SKM-1 treated with dmso at 0.1 percent for 144 hours (cell line): ENCODE results near the gene BABAM2.

Experiments
- DNase-seq: peaks from one replicate; lab custom pipeline; 2025; ENCODE audit not compliant: unreplicated experiment; lab: John Stamatoyannopoulos, UW

BABAM2 gene

DNA sequence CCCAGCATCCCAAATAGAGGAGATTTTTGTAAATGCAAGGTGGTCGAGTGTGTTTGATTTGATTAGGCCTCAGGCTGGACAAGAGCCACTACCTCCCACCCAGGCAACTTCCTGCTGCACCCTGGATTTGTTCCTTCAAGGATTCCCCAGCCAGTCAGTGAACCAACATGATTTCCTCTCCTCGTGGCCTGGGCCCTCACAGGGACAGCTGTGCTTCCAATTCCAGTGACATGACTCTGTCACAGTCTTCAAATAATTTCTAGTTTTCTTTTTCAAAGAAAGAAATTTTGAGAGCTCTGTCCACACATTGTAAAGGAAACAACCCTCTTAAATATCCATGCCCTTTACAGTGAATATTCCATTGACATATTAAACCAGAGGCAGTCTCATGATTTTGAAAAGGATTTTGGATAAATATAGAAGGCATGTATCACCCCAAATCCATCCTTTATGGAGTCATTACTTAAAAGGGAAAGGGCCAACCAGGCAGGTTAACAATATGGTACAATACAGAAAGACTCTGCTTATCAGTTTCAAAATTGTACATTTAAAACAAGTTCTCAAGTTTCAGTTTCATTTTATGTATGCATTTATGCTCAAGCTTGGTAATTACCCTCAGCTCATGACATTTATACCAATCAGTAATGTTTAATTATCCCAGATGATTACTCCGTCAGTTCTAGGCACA is 380.8 kb downstream of the BABAM2 start:
- no peak for DNase-seq

- DNase-seq: no peak
Observed at GRCh38 chr2:28271919-28272250, 381.4 kb downstream of the BABAM2 start.

- no peak for DNase-seq
Observed at GRCh38 chr2:28273751-28274150, 383.2 kb downstream of the BABAM2 start.

DNA sequence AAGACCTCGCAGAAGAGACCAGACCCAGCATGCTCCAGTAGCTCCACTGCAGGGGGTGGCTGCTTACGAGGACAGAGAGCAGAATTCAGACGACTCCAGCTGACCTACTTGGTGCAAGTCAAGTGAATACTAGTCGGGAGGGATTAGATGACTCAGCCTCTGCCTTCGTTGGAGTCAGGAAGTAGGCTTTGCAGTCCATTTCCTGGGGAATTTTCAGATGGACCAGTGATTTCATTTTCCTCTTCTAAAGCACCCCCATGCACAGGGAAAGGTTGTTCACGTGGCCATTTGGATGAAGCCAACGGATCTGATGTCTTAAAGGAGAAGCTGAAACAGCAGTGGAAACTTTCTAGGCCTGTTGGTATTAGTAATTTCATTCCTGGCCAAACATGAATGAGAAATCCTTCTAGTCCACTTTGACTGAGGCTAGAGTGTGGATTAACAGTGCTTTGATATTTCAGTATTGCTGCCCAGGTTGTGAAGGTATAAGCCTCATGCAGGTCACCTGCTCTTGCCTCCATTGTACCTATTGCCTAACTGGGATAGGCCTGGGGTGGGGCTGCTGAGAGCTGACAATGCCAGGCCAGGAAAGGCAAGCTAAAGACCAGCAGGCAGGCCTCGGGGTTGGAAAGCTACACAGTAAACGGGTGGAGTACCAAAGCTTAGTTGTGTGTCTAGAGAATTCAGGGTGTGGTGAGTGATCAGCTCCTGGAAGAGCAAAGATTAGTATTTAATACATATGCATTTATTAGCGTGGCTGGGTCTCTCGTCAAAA is 384.6 kb downstream of the BABAM2 start:
- no peak for DNase-seq

DNA sequence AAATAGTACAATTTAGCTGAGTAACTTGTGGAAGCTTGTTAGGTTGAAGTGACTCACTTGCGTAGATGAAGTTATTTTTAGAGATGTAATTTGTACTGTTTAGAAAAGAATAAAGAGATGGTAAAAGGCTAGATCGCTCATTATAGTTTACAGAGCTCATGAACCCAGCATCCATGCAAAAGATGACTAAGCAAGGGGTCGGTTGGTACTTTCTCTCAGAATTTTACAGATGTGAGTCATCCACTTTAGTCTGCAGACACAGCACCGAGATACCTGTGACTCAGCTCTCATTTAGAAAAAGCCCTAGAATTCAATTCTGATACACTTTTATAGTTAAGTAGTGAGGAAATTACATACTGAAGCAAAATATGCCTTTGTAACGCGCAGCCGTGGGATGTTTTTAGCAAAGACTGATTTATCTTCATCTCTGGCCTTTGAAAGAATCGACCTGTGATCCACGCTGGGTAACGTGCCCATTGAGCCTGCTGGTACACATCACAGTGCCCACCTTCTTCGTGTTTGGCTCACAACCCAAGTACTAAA is 385.6 kb downstream of the BABAM2 start:
- no peak for DNase-seq

GRCh38 chr2:28276807-28277206 is 386.3 kb downstream of the BABAM2 start:
- DNase-seq: no peak

GRCh38 chr2:28277466-28277865 is 386.9 kb downstream of the BABAM2 start:
- no peak for DNase-seq

DNA sequence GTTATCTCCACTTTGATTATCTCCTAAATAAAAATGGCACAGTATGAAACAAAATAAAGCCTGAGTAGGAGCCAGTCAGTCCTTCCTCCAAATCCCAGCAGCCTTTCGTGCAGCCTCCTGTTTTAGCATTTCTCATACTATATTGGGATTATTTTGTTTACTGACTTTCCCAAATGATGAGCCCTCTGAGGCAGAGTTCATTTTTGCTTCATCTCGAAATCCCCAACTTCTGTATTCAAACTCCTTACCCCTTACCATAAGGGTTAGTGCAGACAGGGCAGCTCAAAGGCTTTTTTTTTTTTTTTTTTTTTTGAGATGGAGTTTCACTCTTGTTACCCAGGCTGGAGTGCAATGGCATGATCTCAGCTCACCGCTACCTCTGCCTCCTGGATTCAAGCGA is 388.8 kb downstream of the BABAM2 start:
- DNase-seq: no peak

GRCh38 chr2:28280619-28281018 is 390.1 kb downstream of the BABAM2 start:
- no peak for DNase-seq

DNA sequence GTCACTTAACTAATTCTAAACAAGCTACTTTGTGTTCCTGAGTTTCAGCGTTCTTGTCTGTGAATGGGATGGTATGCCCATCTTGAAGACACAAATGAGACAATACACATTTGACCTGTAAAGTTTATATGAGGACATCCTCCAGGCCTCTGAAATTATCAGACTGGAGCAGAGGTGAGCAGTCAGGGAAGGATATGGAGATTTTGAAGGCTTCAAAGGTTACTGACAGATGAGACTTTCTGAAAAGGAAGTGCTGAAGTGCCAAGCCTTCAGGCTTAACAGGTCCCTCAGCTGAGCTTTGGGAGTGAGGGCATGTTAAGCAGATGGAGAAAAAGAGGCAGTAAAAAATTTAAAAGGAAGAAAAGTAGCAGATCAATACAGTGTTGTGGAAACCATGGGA is 391.2 kb downstream of the BABAM2 start:
- DNase-seq: no peak

DNA sequence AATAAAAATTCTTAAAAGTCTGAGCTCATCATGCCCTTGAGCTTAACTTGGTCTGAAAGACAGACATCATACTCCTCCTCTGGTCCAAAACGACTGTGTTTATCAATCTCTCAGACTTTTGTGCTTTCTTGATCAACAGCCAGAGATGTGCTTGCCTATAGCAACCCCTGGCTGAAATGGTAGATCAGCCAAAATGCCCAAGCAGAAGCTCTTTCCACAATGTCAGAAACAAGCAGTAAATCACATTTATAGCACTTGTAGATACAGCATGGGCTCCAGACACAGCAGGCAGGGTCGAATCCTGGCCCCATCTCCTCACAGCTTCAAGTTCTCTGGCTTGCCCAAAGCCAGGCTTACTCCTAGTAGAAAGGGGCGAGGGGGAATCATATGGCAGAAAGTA is 391.7 kb downstream of the BABAM2 start:
- DNase-seq: no peak

- DNase-seq: no peak
Observed at GRCh38 chr2:28282861-28283646, 392.5 kb downstream of the BABAM2 start.

GRCh38 chr2:28283861-28284260 is 393.3 kb downstream of the BABAM2 start:
- no peak for DNase-seq

DNA sequence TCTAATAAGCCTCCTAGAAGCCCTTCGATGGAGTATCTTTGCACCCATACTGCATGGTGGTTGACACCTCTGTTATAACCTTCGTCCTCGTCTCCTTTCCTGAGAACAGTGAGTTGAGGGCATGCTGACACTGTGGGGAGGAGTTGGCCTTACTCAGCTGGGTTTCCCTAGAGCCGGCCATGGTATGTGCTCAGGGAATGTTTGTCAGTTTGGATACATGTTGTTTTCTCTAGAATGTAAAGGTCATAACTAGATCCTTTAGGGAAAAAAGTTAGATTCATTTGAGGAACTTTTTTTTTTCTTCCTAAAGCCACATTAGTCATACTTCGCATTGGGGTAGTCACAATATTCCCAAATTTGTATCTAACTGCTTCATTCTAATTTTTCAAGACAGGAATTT is 396.1 kb downstream of the BABAM2 start:
- DNase-seq: no peak

DNA sequence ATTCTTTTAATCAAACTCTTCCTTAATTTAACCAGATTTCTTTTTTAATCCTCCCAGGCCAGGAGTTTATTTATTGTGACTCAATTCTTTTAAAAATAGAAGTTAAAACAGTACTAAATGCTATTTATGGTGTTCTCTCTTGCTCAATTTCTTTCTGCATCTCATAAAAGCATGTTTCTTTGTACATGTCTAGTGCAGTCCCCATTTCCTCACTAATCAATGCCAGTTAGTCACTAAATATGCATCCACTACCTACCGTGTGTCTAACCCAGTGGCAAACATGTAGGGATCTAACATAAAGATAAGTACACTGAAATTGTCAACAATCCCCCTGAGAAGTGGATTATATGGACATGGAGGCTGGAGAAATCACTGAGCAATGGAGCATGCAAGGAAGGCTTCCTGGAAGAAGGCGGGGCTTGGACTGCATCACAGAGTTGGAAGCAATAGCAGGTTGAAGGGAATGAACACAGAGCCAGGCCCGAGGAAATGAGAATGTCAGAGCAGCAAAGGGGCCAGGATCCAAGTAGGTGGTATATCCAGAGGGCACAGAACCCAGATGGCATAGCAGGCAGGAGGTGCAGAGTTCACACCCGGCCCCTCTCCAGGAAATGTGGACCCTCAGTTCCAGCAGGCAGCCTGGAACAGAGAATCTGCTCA is 396.9 kb downstream of the BABAM2 start:
- no peak for DNase-seq

DNA sequence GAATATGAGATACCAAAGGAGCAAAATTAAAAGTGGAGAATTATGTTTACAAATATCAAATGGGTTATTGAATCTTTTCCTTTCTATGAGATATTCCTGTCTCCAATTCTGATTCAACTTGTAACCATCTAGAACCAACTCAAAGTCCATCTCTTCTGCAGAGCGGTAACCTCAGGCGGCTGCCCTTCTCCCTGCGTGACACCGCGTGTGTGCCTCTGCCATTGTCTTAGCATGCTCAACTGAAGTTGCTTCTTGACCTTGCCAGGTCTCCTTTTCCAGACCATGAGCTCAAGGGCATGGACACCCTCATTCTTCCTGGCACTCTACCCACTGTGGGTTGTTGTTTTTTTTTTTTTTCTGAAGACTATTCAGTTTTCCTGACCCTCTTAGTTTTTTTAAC is 398.1 kb downstream of the BABAM2 start:
- DNase-seq: no peak

GRCh38 chr2:28291811-28292440 is 401.4 kb downstream of the BABAM2 start:
- no peak for DNase-seq

DNA sequence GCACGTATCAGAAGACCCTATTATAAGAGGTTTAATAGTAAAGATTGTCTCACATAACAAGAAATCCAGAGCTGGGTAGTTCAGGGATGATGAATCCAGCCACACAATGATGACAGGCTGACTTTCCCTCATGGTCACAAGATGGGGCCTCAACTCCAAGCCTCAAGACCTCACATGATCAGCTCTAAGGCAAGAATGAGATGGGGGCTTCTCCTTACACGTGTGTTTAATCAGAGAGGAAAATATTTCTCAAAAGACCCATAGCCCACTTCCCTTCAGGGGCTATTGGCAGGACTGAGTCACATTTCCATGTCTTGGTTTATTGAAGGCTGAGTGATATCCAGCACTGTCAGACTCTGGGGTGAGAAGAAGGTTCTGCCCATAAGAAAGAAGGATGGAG is 402.0 kb downstream of the BABAM2 start:
- no peak for DNase-seq

DNA sequence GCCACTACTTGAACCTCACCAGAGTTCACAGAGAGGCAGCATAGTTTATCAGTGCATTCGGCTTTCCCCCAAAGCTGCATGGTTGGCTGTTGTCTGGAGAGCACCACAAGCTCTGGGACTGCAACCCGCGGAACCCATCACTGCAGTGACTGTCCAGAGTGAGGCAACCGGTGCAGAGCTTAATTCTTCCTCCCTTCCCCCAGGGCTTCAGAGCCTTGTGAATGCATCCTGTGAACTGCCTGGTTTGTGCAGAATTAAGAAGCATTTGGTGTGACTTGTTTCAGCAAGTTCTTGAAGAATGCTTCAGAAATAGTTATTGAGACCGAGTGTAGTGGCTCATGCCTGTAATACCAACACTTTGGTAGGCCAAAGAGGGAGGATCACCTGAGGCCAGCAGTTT is 402.9 kb downstream of the BABAM2 start:
- no peak for DNase-seq

DNA sequence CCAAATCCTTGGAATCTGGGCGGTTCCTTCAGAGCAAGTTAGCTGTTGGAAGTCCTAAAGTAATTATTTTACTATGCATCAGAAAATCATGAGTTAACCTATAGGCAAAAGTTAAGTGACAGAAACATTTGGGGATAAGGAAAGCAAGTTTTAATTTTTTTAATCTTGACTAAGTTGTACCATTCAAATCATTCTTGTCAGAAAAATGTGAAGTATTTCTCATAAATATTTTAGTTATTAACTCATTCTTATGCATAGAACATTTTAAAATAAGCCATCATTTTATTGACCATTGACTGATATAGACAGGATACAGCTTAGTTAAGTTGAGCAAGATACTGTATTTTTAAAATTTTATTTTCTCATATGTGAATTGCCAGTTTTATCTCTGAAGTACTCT is 403.9 kb downstream of the BABAM2 start:
- no peak for DNase-seq

DNA sequence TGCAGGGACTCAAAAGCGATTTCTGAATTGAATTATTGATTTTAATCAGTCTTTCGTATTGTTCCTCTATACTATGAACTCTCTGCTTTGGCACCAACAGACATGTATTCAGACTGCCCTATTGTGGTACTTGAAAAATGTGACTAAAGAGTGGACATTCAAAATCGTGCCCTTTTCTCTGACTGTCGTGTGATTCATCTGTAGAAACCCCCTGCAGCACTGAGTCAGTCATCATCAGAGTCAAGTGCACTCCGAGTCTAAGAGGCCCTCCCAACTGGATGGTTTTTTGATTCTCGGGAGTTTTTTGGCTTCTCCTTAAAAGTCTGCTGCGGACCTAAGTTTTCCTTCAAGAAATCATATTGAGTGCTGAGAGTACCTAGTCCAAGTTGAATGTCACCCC is 405.7 kb downstream of the BABAM2 start:
- no peak for DNase-seq
